GM12878 (cell line): Measurements from ENCODE around the gene EVI2B. TPM values are rescaled to one million over a fixed set of nuclear protein-coding genes. Genes with fewer than 3 reads are reported as not detected.
A peak's percentile ranks its signal among the peaks of the same experiment; 100 is the strongest.

Experiments used
- ATAC-seq: fragments of 200-7000 bp; cut with Tn5 transposase; 3 replicates; pipeline ENCODE4 v1.9.1; 2020; ENCODE audit warnings: mild to moderate bottlenecking, moderate library complexity
- BruUV-seq: library from RNA; stranded (reverse); fragments of 400-500 nt; replicated peaks from 2 replicates; lab custom pipeline; 2021; lab: Mats Ljungman, UMichigan
- CTCF ChIA-PET: fragments of 300-600 bp; sonication (Branson Sonifier 250); formaldehyde crosslinking; extraction: SDS; loops from one replicate; lab custom pipeline; 2021; ENCODE audit warnings: inconsistent platforms; lab: Yijun Ruan, JAX
- POLR2A ChIA-PET: fragments of 350-600 bp; formaldehyde crosslinking; extraction: SDS; loops from one replicate; lab custom pipeline; 2021; ENCODE audit warnings: inconsistent platforms; lab: Charles Lee
- RAD21 ChIA-PET: fragments of 300-600 bp; sonication (Branson Sonifier 250); formaldehyde crosslinking; loops from one replicate; lab custom pipeline; 2023; ENCODE audit warnings: antibody characterized with exemption; ENCODE audit not compliant: unreplicated experiment; lab: Charles Lee
- SMC1A ChIA-PET: fragments of 300-600 bp; sonication (Branson Sonifier 250); formaldehyde crosslinking; loops from one replicate; lab custom pipeline; 2023; ENCODE audit not compliant: unreplicated experiment, uncharacterized antibody; lab: Charles Lee
- DNase-seq: peaks from one replicate; pipeline ENCODE4 v3.0.0-alpha.2; 2011; ENCODE audit warnings: low read depth, low spot score
- FAIRE-seq: peaks from 3 replicates; lab custom pipeline; 2011; peaks lifted over from hg19 to GRCh38; lab: Jason Lieb, UNC
- H2AFZ ChIP-seq: 2 replicates; pipeline ENCODE4 v1.6.0; 2011; ENCODE audit warnings: low read depth, low read length, control low read depth; ENCODE audit not compliant: control insufficient read depth
- H3K27ac ChIP-seq: 2 replicates; pipeline ENCODE4 v1.5.1; 2011; ENCODE audit warnings: control low read depth; ENCODE audit not compliant: control insufficient read depth, insufficient read depth
- H3K27me3 ChIP-seq, 2 experiments: replicated peaks in 1 of 2; 2 replicates each; pipeline versions ENCODE4 v1.6.0 to v1.6.1; 2011; ENCODE audit warnings: low read length in 1 of 2; ENCODE audit not compliant: control insufficient read depth in 2 of 2, insufficient read depth in 2 of 2
- H3K36me3 ChIP-seq, 2 experiments: 2 replicates each; pipeline ENCODE4 v1.5.1; 2011; ENCODE audit warnings: low read length in 1 of 2; ENCODE audit not compliant: control insufficient read depth in 2 of 2, insufficient read depth in 2 of 2
- H3K4me1 ChIP-seq: 2 replicates; pipeline ENCODE4 v1.6.1; 2011; ENCODE audit warnings: mild to moderate bottlenecking, low read length, moderate library complexity, mixed read lengths; ENCODE audit not compliant: control insufficient read depth, insufficient read depth
- H3K4me2 ChIP-seq: 2 replicates; pipeline ENCODE4 v1.6.0; 2011; ENCODE audit warnings: control low read depth; ENCODE audit not compliant: control insufficient read depth, insufficient read depth
- H3K4me3 ChIP-seq: fragments of 200-600 bp; sonication (generic); 2 replicates; pipeline ENCODE4 v1.5.1; 2016
- H3K79me2 ChIP-seq: 2 replicates; pipeline ENCODE4 v1.6.0; 2011; ENCODE audit warnings: low read length; ENCODE audit not compliant: control insufficient read depth, insufficient read depth
- H3K9ac ChIP-seq: 2 replicates; pipeline ENCODE4 v1.8.0; 2011; ENCODE audit warnings: low read length, control low read depth, mixed read lengths; ENCODE audit not compliant: control insufficient read depth, insufficient read depth
- H3K9me3 ChIP-seq: replicated peaks from 3 replicates; pipeline ENCODE4 v1.5.1; 2011; ENCODE audit warnings: mild to moderate bottlenecking, low read length; ENCODE audit not compliant: control insufficient read depth, insufficient read depth
- H4K20me1 ChIP-seq: 2 replicates; pipeline ENCODE4 v1.6.0; 2011; ENCODE audit not compliant: control insufficient read depth, insufficient read depth
- IKZF1 ChIP-seq: fragments of 450-650 bp; conservative IDR thresholded peaks from 2 replicates; pipeline ENCODE4 v1.6.1; 2017; ENCODE audit warnings: antibody characterized with exemption, mild to moderate bottlenecking
- ZNF217 ChIP-seq: fragments of 450-650 bp; IDR thresholded peaks from 2 replicates; pipeline ENCODE4 v1.6.1; 2017; ENCODE audit warnings: antibody characterized with exemption, mild to moderate bottlenecking
- WGBS: methylation state at CpG from one replicate; pipeline ENCODE4 v1.1.6; 2016; ENCODE audit warnings: low lambda C conversion rate; ENCODE audit not compliant: insufficient replicate concordance, insufficient coverage; ENCODE audit errors: missing lambda C conversion rate; 5-methylcytosine and 5-hydroxymethylcytosine counted together
- in situ Hi-C: fragments of 300-500 bp; cut with MboI; formaldehyde crosslinking; loops from 9 replicates; pipeline ENCODE4 v1.14.3; 2018; ENCODE audit warnings: mixed read lengths
- intact Hi-C: fragments of 100-400 bp; cut with micrococcal nuclease; formaldehyde crosslinking; loops from one replicate; pipeline ENCODE4 v1.14.2; 2022; ENCODE audit not compliant: unreplicated experiment
- polyA plus RNA-seq, 11 experiments: library from polyadenylated mRNA; depleted of rRNA in 4 of 11; unstranded in 6 of 11; stranded (reverse) in 5 of 11; fragments of >200 nt; fragmentation: Nextera tagmentation in 4 of 11; fragmentation: Illumina TruSeq in 1 of 11; extraction: Ambion mirVana in 4 of 11; extraction: Trizol in 1 of 11; gene quantifications; 1 replicate in 1 of 11; 2 replicates in 10 of 11; pipeline versions ENCODE4 v1.2.1 to v1.2.3, GENCODE V29; 2011 to 2016; ENCODE audit warnings: inconsistent platforms in 2 of 11, missing spikeins in 2 of 11, low read depth in 1 of 11
- total RNA-seq, 4 experiments: library from RNA; depleted of rRNA in 3 of 4; stranded (reverse); fragments of >200 nt in 3 of 4; fragmentation: Illumina TruSeq in 1 of 4; extraction: Trizol in 1 of 4; gene quantifications; 2 replicates each; pipeline versions ENCODE4 v1.2.1 to v1.2.3, GENCODE V29; 2013 to 2021
- TF ChIP-seq, protein P1 (sequence below): IDR thresholded peaks from 2 replicates; pipeline ENCODE4 v1.6.1; 2012; ENCODE audit warnings: low read depth, low read length, improper control_type of control experiment
- TF ChIP-seq, protein P2 (sequence below): fragments of 450-650 bp; formaldehyde crosslinking; IDR thresholded peaks from 2 replicates; pipeline ENCODE4 v1.4.0; 2020; ENCODE audit warnings: mild to moderate bottlenecking, moderate library complexity

The EVI2B gene
- total and polyA plus RNA-seq, 10 of the 15 experiments (the other 5 are each of a cell fraction or from before 2014, with no cell fraction given) = 26.2 to 195 (median 52.0) TPM

DNA sequence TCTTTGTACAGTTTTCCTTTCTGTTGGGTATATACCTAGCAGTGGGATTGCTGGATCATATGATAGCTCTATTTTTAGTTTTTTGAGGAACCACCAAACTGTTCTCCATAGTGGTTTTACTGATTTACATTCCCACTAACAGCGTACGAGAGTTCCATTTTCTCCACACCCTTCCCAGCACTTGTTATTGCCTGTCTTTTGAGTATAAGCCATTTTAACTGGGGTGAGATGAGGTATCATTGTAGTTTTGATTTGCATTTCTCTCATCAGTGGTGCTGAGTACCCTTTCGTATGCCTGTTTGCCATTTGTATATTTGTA lies 887 bp upstream of the EVI2B start:
- Histone ChIP-seq H2AFZ (no peak overlapping the region), H3K9ac (no peak overlapping the region), H4K20me1 (no peaks in the 10 kb centered on the region), H3K27ac (peak overlapping the region; percentile 95), H3K79me2 (peaks cover 83% of the 10 kb centered on the region), H3K4me2 (peak overlapping the region; percentile 78), H3K27me3 (no peaks in the 10 kb centered on the region), H3K4me1 (peaks cover 11% of the 10 kb centered on the region), H3K4me3 (peak overlapping the region; percentile 7; the same call in 1 of the 2 replicates), H3K36me3 (no peaks in the 10 kb centered on the region), H3K9me3 (no peaks in the 10 kb centered on the region; the same call in 2 of the 3 replicates)
- ChIA-PET RAD21 (interaction anchor here (2.1 kb wide), 1 partner anchor 58 kb away, joined by 7 read pairs; no protein-coding TSS in a partner anchor), POLR2A (no interaction called here), CTCF (interaction anchor here (10.7 kb wide), 1 partner anchor 58 kb away, joined by 80 read pairs; no protein-coding TSS in a partner anchor), SMC1A (interaction anchor here (2.0 to 8.0 kb wide), 2 partner anchors 56 to 63 kb away, joined by 6 to 86 read pairs; no protein-coding TSS in a partner anchor)
- in situ Hi-C loops = no loop called here
- no TSS peak for BruUV-seq
- TF ChIP-seq IKZF1 (0 out of 2 replicates have a peak, but pooled peaks have one; percentile 4), ZNF217 (0 out of 2 replicates have a peak, but pooled peaks have one; percentile 4)
- TF ChIP-seq, protein P1, sequence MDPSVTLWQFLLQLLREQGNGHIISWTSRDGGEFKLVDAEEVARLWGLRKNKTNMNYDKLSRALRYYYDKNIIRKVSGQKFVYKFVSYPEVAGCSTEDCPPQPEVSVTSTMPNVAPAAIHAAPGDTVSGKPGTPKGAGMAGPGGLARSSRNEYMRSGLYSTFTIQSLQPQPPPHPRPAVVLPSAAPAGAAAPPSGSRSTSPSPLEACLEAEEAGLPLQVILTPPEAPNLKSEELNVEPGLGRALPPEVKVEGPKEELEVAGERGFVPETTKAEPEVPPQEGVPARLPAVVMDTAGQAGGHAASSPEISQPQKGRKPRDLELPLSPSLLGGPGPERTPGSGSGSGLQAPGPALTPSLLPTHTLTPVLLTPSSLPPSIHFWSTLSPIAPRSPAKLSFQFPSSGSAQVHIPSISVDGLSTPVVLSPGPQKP = no peak
- TF ChIP-seq, protein P2, sequence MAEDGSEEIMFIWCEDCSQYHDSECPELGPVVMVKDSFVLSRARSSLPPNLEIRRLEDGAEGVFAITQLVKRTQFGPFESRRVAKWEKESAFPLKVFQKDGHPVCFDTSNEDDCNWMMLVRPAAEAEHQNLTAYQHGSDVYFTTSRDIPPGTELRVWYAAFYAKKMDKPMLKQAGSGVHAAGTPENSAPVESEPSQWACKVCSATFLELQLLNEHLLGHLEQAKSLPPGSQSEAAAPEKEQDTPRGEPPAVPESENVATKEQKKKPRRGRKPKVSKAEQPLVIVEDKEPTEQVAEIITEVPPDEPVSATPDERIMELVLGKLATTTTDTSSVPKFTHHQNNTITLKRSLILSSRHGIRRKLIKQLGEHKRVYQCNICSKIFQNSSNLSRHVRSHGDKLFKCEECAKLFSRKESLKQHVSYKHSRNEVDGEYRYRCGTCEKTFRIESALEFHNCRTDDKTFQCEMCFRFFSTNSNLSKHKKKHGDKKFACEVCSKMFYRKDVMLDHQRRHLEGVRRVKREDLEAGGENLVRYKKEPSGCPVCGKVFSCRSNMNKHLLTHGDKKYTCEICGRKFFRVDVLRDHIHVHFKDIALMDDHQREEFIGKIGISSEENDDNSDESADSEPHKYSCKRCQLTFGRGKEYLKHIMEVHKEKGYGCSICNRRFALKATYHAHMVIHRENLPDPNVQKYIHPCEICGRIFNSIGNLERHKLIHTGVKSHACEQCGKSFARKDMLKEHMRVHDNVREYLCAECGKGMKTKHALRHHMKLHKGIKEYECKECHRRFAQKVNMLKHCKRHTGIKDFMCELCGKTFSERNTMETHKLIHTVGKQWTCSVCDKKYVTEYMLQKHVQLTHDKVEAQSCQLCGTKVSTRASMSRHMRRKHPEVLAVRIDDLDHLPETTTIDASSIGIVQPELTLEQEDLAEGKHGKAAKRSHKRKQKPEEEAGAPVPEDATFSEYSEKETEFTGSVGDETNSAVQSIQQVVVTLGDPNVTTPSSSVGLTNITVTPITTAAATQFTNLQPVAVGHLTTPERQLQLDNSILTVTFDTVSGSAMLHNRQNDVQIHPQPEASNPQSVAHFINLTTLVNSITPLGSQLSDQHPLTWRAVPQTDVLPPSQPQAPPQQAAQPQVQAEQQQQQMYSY (CRISPR knock-in tag) = no peak
- intact Hi-C loops = loop anchor here (10.0 kb wide), 1 partner anchor 590 kb away; the partner anchor contains the start of gene UTP6
- FAIRE-seq (no peak), DNase-seq (no peak), ATAC-seq (no peak)
- 0% methylated on average over 3 of the region's 3 CpGs for WGBS
